Kidney capillary endothelial cell (primary cell): ENCODE data around the gene CBL.

ENCODE experiments used
- DNase-seq: peaks from one replicate; pipeline ENCODE4 v3.0.0-alpha.2; 2018; ENCODE audit warnings: low spot score

Gene CBL

DNA sequence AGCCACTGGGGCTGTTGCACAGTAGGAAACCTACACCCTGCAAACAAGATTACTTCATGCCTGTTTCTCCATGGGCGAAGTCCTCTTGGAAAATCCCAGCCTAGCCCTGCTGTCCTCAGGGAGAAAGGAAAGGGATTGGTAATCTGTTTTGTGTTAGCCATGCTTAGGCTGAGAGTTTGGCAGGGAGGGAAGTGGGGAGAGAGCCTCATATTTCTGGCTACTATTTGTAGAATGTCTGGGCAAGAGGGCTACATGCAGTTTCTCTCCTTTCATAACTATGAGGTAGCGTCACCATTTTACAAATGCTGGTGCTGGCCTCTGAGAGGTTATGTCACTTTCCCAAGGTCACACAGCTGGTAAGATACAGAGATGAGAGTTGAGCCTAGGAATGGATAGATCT is 141.1 kb downstream of the CBL start:
- DNase-seq: no peak

DNA sequence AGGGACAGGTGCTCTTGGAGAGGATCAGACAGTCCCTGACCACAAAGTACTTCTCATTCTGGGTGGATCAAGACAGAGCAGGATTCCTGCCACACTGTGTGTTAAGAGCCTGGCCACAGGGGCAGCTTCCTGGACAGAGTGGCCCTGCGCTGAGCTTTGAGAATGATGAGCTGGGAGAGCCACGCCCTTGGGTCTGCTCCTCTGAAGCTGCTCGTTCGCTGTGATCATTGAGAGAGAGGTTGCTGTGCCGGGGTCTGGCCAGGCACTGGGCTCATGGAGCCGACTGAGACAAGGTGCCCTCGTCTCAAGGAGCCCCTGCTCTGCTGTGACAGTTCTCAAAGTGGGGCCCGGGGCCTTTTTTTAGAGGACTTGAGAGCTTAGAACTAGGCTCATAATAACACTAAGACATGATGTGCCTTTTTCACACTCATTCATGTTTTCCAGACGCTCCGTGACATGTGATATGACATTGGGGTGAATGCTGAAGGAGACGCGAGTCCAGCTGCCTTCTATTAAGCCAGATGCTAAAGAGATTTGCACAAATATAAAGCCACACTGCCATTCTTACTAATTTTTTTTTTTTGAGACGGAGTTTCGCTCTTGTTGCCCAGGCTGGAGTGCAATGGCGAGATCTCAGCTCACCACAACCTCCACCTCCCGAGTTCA is 141.9 kb downstream of the CBL start:
- no peak for DNase-seq

DNA sequence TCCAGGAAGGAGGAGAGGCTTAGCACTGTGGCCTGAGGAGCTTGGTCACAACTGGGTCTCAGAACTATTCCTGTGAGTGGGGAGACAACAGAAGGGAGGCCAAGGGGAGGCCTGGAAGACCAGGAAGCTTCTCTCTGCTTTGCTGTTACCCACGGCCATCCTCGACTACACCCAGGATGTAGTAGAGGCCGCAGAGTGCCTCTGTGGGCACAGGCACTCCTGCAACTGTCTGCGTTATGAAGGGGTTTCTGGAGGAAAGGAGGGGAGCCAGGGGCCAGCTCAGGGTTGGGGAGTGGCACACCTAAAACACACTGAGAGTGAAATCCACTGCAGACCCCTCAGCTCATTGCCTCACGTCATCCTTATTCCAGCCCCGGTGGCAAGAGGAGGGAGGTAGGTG is 144.2 kb downstream of the CBL start:
- DNase-seq: no peak

DNA sequence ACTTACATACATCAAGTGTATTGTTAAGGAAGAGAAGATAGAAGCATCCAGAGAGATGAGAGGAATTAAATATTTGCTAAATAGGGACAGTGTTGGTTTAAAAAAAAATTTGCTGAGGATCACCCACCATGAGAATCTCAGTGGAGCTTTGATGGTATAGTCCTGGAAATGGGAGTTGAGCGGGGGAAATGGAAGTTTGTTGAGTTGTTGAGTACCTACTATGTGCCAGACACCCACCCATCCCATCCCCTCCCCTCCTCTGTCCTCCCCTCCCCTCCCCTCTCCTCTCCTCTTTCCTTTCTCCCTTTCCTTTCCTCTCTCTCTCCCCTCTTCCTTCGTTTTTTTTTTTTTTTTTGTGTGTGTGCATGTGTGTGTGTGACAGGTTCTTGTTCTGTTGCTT is 145.1 kb downstream of the CBL start:
- DNase-seq: no peak

DNA sequence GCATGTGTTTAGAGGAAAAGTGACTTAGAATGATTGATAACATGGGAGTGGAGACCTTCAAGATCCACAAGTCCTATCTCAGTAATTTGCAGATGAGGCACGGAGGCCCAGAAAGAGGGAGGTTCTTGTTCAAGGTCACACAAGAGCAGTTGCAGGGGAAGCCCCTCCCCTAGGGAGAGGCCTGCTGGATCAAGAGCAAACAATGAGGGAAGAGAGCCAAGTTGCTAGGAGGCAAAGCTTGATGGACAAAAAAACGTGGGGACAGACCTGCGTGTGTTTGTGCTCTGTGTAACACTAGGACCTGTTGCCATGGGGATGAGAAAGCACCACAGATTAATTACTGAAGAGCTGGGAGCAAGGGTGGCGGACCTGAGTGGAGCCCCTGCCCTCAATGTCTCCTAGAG is 146.7 kb downstream of the CBL start:
- DNase-seq: no peak

DNA sequence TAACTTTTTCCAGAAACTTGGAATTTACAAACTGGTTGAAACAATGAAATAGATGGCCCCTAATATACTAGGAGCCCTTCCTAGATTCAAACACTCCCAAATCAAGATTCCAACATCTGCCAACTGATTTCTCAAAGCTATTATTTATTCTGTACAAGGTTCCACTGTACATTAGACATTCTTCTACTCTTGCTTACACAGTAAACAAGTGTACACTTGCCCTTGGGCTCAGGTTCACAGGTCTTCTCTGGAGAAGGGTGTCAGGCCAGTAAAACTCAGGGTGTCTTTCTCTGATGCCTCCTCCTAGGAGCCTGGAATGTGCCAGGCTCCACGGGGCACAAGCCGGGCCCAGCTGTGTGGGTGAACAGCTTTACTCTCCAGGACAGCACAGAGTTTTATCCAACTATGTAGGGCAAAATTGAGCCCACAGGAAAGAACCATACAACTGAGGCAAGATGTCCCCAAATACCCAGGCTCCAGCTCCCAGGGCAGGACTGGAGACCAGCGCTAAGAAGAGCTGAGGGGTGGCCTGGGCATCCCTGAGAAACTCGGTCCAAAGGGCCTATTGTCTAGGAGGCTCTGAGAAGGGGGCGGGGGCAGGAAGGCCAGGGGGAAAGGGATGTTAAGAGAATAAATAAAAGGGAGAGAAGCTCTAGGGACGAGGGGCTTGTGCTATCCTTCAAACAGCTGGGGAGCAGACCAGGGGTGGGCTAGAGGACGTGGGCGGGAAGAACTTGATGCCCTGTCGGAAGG is 149.1 kb downstream of the CBL start:
- no peak for DNase-seq

DNA sequence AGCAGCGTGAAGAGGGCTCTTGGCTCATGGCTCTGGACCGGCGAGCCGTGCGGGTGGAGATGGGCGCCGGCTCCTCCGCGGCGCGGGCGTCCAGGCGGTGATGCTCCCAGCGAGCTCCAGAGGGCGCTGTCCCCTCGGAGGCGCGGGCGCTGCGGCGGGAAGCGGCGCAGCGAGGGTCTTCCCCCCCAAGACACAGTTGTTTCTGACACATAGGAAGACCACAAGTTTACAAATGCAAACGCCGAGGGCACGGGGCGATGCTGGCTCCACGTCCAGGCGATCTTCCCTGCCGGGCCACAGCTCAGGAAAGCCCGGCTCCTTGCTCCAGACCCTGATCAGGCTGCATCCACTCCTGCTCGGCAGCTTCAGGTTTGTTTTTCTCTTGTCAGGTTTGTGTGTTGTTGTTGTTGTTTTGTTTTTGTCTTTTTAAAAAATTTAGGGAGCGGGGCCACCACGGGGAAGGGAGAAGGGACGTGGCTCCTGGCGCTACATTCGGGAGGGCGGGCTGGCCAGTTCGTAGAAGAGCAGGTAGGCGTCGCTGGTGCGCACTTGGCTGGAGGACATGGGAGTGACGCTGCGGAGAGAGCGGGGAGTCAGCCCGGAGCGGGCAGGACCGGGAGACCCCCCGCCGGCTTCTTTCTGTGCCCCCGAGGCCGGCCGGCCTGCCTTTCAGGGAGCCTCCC is 150.4 kb downstream of the CBL start:
- DNase-seq: peak; percentile 65

DNA sequence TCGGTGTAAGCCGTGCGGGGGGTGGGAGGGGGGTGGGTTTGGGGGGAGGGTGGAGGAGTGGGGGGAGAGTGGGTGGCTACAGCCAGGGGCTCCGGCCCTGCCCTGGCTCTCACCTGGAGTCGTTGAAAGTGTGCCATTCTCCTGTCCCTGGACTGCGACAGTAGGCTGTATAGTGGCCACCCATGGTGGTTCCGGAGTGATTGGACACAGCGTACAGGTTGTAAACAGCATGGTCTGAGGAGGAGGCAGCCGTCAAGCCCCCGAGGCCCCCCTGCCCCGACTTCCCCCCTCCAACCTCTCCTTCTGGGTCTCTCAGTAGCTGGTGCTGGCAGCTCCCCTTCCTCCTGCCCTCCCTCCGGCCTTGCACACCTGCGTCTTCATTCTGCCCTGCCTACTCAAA is 150.9 kb downstream of the CBL start:
- DNase-seq: no peak
